ENCODE results near the gene TNFRSF11A. TPM values are rescaled to one million over a fixed set of nuclear protein-coding genes. Genes with fewer than 3 reads are reported as not detected.
A peak's percentile ranks its signal among the peaks of the same experiment; 100 is the strongest.

The TNFRSF11A gene
- total RNA-seq, 1 donor from 2014 or later, result 2.7 TPM

GRCh38 chr18:62396967-62397366 lies 71.9 kb downstream of the TNFRSF11A start:
- intact Hi-C loops (cut with DNase I), result no loop called here
- no peak for DNase-seq (ENCODE audit: low spot score)

GRCh38 chr18:62398291-62398690 lies 73.2 kb downstream of the TNFRSF11A start:
- intact Hi-C loops (cut with DNase I), result no loop called here
- DNase-seq (ENCODE audit: low spot score) (no peak), ATAC-seq (no peak)

More at GRCh38 chr18:62396967-62397366, 71.9 kb downstream of the TNFRSF11A start:
- ATAC-seq, result no peak

- intact Hi-C loops (cut with DNase I), result no loop called here
- DNase-seq (ENCODE audit: low spot score), result no peak
- peak; percentile 28 for ATAC-seq
Measured at GRCh38 chr18:62399276-62399675, 74.2 kb downstream of the TNFRSF11A start.

- ATAC-seq, result no peak
- intact Hi-C loops (cut with DNase I), result no loop called here
- DNase-seq (ENCODE audit: low spot score), result no peak
Measured at GRCh38 chr18:62399781-62400308, 74.7 kb downstream of the TNFRSF11A start.

- ATAC-seq (no peak), DNase-seq (ENCODE audit: low spot score) (no peak)
- intact Hi-C loops (cut with DNase I), result no loop called here
Measured at GRCh38 chr18:62400916-62401315, 75.8 kb downstream of the TNFRSF11A start.

GRCh38 chr18:62402342-62402948 lies 77.3 kb downstream of the TNFRSF11A start:
- no peak for DNase-seq (ENCODE audit: low spot score)
- no peak for ATAC-seq
- intact Hi-C loops (cut with DNase I), result no loop called here

- ATAC-seq (no peak), DNase-seq (ENCODE audit: low spot score) (no peak)
- intact Hi-C loops (cut with DNase I), result no loop called here
Measured at GRCh38 chr18:62403120-62403519, 78.0 kb downstream of the TNFRSF11A start.

- intact Hi-C loops (cut with DNase I), result no loop called here
- DNase-seq (ENCODE audit: low spot score), result no peak
- ATAC-seq, result no peak
Measured at GRCh38 chr18:62404881-62405280, 79.8 kb downstream of the TNFRSF11A start.

GRCh38 chr18:62407660-62408059 lies 82.5 kb downstream of the TNFRSF11A start:
- DNase-seq (ENCODE audit: low spot score) (no peak), ATAC-seq (no peak)
- intact Hi-C loops (cut with DNase I), result no loop called here

- intact Hi-C loops (cut with DNase I), result no loop called here
- ATAC-seq, result no peak
- DNase-seq (ENCODE audit: low spot score), result no peak
Measured at GRCh38 chr18:62409821-62410220, 84.7 kb downstream of the TNFRSF11A start.

GRCh38 chr18:62412231-62412979 lies 87.3 kb downstream of the TNFRSF11A start:
- no peak for DNase-seq (ENCODE audit: low spot score)
- ATAC-seq, result no peak
- intact Hi-C loops (cut with DNase I), result no loop called here

- DNase-seq (ENCODE audit: low spot score), result no peak
- intact Hi-C loops (cut with DNase I), result no loop called here
- ATAC-seq, result no peak
Measured at GRCh38 chr18:62413206-62413605, 88.1 kb downstream of the TNFRSF11A start.

- DNase-seq (ENCODE audit: low spot score) (no peak), ATAC-seq (no peak)
- intact Hi-C loops (cut with DNase I), result no loop called here
Measured at GRCh38 chr18:62418258-62418657, 93.1 kb downstream of the TNFRSF11A start.

GRCh38 chr18:62420151-62420512 lies 95.0 kb downstream of the TNFRSF11A start:
- DNase-seq (ENCODE audit: low spot score) (no peak), ATAC-seq (peak; percentile 28)
- intact Hi-C loops (cut with DNase I), result no loop called here

GRCh38 chr18:62420513-62421209 lies 95.6 kb downstream of the TNFRSF11A start:
- peak; percentile 38 for ATAC-seq

GRCh38 chr18:62425465-62426190 lies 100.5 kb downstream of the TNFRSF11A start:
- intact Hi-C loops (cut with DNase I), result loop anchor here (5.0 kb wide), 1 partner anchor 162 kb away; no protein-coding TSS in a partner anchor
- DNase-seq (ENCODE audit: low spot score) (peak; percentile 80), ATAC-seq (peak; percentile 96)

More at GRCh38 chr18:62420513-62421209, 95.6 kb downstream of the TNFRSF11A start:
- intact Hi-C loops (cut with DNase I), result no loop called here
- DNase-seq (ENCODE audit: low spot score), result no peak

- no peak for ATAC-seq
- intact Hi-C loops (cut with DNase I), result loop anchor here (5.0 kb wide), 1 partner anchor 161 kb away; no protein-coding TSS in a partner anchor
- no peak for DNase-seq (ENCODE audit: low spot score)
Measured at GRCh38 chr18:62426191-62426488, 101.0 kb downstream of the TNFRSF11A start.

GRCh38 chr18:62432176-62432575 lies 107.1 kb downstream of the TNFRSF11A start:
- intact Hi-C loops (cut with DNase I), result no loop called here
- DNase-seq (ENCODE audit: low spot score) (no peak), ATAC-seq (no peak)

GRCh38 chr18:62434798-62435197 lies 109.7 kb downstream of the TNFRSF11A start:
- no peak for ATAC-seq
- intact Hi-C loops (cut with DNase I), result no loop called here
- DNase-seq (ENCODE audit: low spot score), result no peak

Measured in sciatic nerve (tissue), 2 donors.